Mesenchymal stem cell (in vitro differentiated cells and primary cell): ENCODE data around the gene GNB3.

ENCODE experiments used
- DNase-seq: peaks from one replicate; pipeline ENCODE4 v3.0.0-alpha.2; 2013
- H2AFZ ChIP-seq: one replicate; pipeline ENCODE4 v1.6.1; 2013; ENCODE audit warnings: low read depth, mild to moderate bottlenecking, control low read depth, inconsistent platforms, low read length, moderate library complexity
- H2AK5ac ChIP-seq: 2 replicates; pipeline ENCODE4 v1.6.1; 2013; ENCODE audit warnings: low read length, moderate library complexity, mild to moderate bottlenecking, inconsistent platforms; ENCODE audit not compliant: severe bottlenecking
- H2BK120ac ChIP-seq: one replicate; pipeline ENCODE4 v1.6.1; 2013; ENCODE audit warnings: low read depth, mild to moderate bottlenecking, inconsistent platforms, low read length, moderate library complexity
- H2BK12ac ChIP-seq, 2 experiments: one replicate each; pipeline ENCODE4 v1.6.1; 2013; ENCODE audit warnings: inconsistent platforms in 2 of 2, low read length in 2 of 2, mild to moderate bottlenecking in 2 of 2, moderate library complexity in 2 of 2, control low read depth in 1 of 2
- H2BK15ac ChIP-seq: one replicate; pipeline ENCODE4 v1.6.1; 2013; ENCODE audit warnings: mild to moderate bottlenecking, low read depth, inconsistent platforms; ENCODE audit not compliant: poor library complexity, severe bottlenecking
- H2BK5ac ChIP-seq: 2 replicates; pipeline ENCODE4 v1.6.1; 2013; ENCODE audit warnings: low read depth, mild to moderate bottlenecking, low read length, control low read depth, inconsistent platforms; ENCODE audit not compliant: poor library complexity, severe bottlenecking
- H3K14ac ChIP-seq, 2 experiments: one replicate each; pipeline ENCODE4 v1.6.1; 2013; ENCODE audit warnings: inconsistent platforms in 2 of 2, low read length in 2 of 2, control low read depth in 1 of 2, mild to moderate bottlenecking in 1 of 2, moderate library complexity in 1 of 2
- H3K18ac ChIP-seq, 2 experiments: one replicate each; pipeline ENCODE4 v1.6.1; 2013; ENCODE audit warnings: inconsistent platforms in 2 of 2, low read length in 2 of 2, control low read depth in 1 of 2, low read depth in 1 of 2, mild to moderate bottlenecking in 1 of 2
- H3K23ac ChIP-seq, 2 experiments: one replicate each; pipeline ENCODE4 v1.6.1; 2013; ENCODE audit warnings: inconsistent platforms in 2 of 2, low read length in 2 of 2, mild to moderate bottlenecking in 2 of 2, moderate library complexity in 2 of 2, control low read depth in 1 of 2
- H3K27ac ChIP-seq: 2 replicates; pipeline ENCODE4 v1.5.1; 2013; ENCODE audit warnings: mild to moderate bottlenecking, moderate library complexity, low read length, control low read depth, inconsistent platforms; ENCODE audit not compliant: poor library complexity, severe bottlenecking
- H3K27me3 ChIP-seq, 2 experiments: 2 replicates each; pipeline versions ENCODE4 v1.6.1 to v1.7.0; 2013; ENCODE audit warnings: low read length in 2 of 2, mild to moderate bottlenecking in 2 of 2, moderate library complexity in 2 of 2, control low read depth in 1 of 2, inconsistent platforms in 1 of 2; ENCODE audit not compliant: control insufficient read depth in 1 of 2, insufficient read depth in 1 of 2
- H3K36me3 ChIP-seq, 2 experiments: 2 replicates each; pipeline versions ENCODE4 v1.6.1 to v1.7.0; 2013; ENCODE audit warnings: low read length in 2 of 2, control low read depth in 1 of 2, inconsistent platforms in 1 of 2, low read depth in 1 of 2, mild to moderate bottlenecking in 1 of 2; ENCODE audit not compliant: insufficient read depth in 2 of 2, control insufficient read depth in 1 of 2
- H3K4ac ChIP-seq, 2 experiments: one replicate each; pipeline ENCODE4 v1.6.1; 2013; ENCODE audit warnings: inconsistent platforms in 2 of 2, low read length in 2 of 2, mild to moderate bottlenecking in 2 of 2, moderate library complexity in 2 of 2, control low read depth in 1 of 2, low read depth in 1 of 2
- H3K4me1 ChIP-seq: 2 replicates; pipeline ENCODE4 v1.6.1; 2013; ENCODE audit warnings: low read depth, low read length, control low read depth; ENCODE audit not compliant: control insufficient read depth, insufficient read depth
- H3K4me2 ChIP-seq: 2 replicates; pipeline ENCODE4 v1.6.1; 2013; ENCODE audit warnings: low read length, mild to moderate bottlenecking, inconsistent platforms; ENCODE audit not compliant: poor library complexity, severe bottlenecking
- H3K4me3 ChIP-seq, 2 experiments: 2 replicates each; pipeline versions ENCODE4 v1.5.1 to v1.7.0; 2013; ENCODE audit warnings: low read length in 2 of 2, mild to moderate bottlenecking in 2 of 2, control low read depth in 1 of 2, low read depth in 1 of 2; ENCODE audit not compliant: insufficient read depth in 1 of 2
- H3K79me1 ChIP-seq: replicated peaks from 2 replicates; pipeline ENCODE4 v1.6.1; 2013; ENCODE audit warnings: mild to moderate bottlenecking, control low read depth, low read length, inconsistent platforms; ENCODE audit not compliant: poor library complexity, severe bottlenecking
- H3K9ac ChIP-seq: 2 replicates; pipeline ENCODE4 v1.7.0; 2013; ENCODE audit warnings: mild to moderate bottlenecking, low read length, moderate library complexity
- H3K9me3 ChIP-seq: 2 replicates; pipeline ENCODE4 v1.7.0; 2013; ENCODE audit warnings: mild to moderate bottlenecking, low read length; ENCODE audit not compliant: control insufficient read depth
- H4K8ac ChIP-seq: one replicate; pipeline ENCODE4 v1.6.1; 2013; ENCODE audit warnings: inconsistent platforms, mild to moderate bottlenecking, low read length, moderate library complexity
- H4K91ac ChIP-seq: one replicate; pipeline ENCODE4 v1.6.1; 2013; ENCODE audit warnings: mild to moderate bottlenecking, low read length, inconsistent platforms
- WGBS: methylation state at CpG from one replicate; pipeline ENCODE4 v1.1.7; 2013; ENCODE audit warnings: mixed read lengths; 5-methylcytosine and 5-hydroxymethylcytosine counted together

GNB3 gene

DNA sequence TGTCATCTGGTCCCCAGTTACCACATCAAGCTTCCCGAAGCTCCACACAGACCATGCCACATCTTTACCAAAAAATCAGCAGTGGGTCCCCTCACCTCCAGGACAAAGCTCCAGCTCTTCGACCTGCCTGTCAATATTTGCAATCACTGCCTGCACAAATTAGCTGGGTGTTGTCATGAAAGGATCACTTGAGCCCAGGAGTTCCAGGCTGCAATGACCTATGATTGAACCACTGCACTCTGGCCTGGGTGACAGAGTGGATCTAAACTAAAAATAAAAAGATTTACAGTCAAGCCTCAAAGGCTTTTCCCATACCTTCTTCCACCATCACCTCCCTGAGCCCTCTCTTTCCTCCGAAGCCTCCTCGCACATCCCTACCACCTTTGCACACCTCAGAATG is 44.1 kb upstream of the GNB3 start:
- H2AK5ac ChIP-seq, result no peak overlapping the region
- H2BK15ac ChIP-seq, result no peak overlapping the region
- no peak overlapping the region for H2AFZ ChIP-seq
- H3K9ac ChIP-seq, result no peak overlapping the region
- no peak overlapping the region for H3K23ac ChIP-seq
- no peak overlapping the region for H3K4me3 ChIP-seq
- no peak overlapping the region for H3K4ac ChIP-seq
- no peak overlapping the region for H3K27ac ChIP-seq
- WGBS, result 93% methylated on average over 4 of the region's 4 CpGs
- H2BK12ac ChIP-seq, result no peak overlapping the region
- no peak overlapping the region for H3K4me2 ChIP-seq
- H3K9me3 ChIP-seq, result no peaks in the 10 kb centered on the region
- peaks cover 15 to 52% of the 10 kb centered on the region in 2 experiments for H3K27me3 ChIP-seq
- H3K14ac ChIP-seq, result no peak overlapping the region
- no peaks in the 10 kb centered on the region for H3K36me3 ChIP-seq
- DNase-seq, result no peak
- no peak overlapping the region for H2BK5ac ChIP-seq
- H3K18ac ChIP-seq, result no peak overlapping the region
- H4K91ac ChIP-seq, result no peak overlapping the region
- H3K79me1 ChIP-seq, result no peaks in the 10 kb centered on the region
- peaks cover 8% of the 10 kb centered on the region for H3K4me1 ChIP-seq
- H4K8ac ChIP-seq, result no peak overlapping the region
- H2BK120ac ChIP-seq, result no peak overlapping the region

GRCh38 chr12:6799147-6799546 is 41.6 kb upstream of the GNB3 start:
- no peak overlapping the region for H3K14ac ChIP-seq
- no peak overlapping the region for H4K91ac ChIP-seq
- no peaks in the 10 kb centered on the region for H3K9me3 ChIP-seq
- no peak overlapping the region for H2AK5ac ChIP-seq
- no peak overlapping the region for H3K4me2 ChIP-seq
- H4K8ac ChIP-seq, result no peak overlapping the region
- no peak overlapping the region for H3K27ac ChIP-seq
- no peak overlapping the region for H3K4me3 ChIP-seq
- no peaks in the 10 kb centered on the region for H3K36me3 ChIP-seq
- no peak overlapping the region for H2BK15ac ChIP-seq
- H3K18ac ChIP-seq, result no peak overlapping the region
- peaks cover 1% of the 10 kb centered on the region for H3K4me1 ChIP-seq
- no peak overlapping the region for H2BK5ac ChIP-seq
- H2BK12ac ChIP-seq, result no peak overlapping the region
- no peak for DNase-seq
- no peak overlapping the region for H3K9ac ChIP-seq
- 91% methylated on average over 4 of the region's 5 CpGs for WGBS
- H3K27me3 ChIP-seq, result peaks cover 10 to 38% of the 10 kb centered on the region in 2 experiments
- H2BK120ac ChIP-seq, result no peak overlapping the region
- no peak overlapping the region for H3K4ac ChIP-seq
- H3K23ac ChIP-seq, result no peak overlapping the region
- no peaks in the 10 kb centered on the region for H3K79me1 ChIP-seq
- no peak overlapping the region for H2AFZ ChIP-seq

DNA sequence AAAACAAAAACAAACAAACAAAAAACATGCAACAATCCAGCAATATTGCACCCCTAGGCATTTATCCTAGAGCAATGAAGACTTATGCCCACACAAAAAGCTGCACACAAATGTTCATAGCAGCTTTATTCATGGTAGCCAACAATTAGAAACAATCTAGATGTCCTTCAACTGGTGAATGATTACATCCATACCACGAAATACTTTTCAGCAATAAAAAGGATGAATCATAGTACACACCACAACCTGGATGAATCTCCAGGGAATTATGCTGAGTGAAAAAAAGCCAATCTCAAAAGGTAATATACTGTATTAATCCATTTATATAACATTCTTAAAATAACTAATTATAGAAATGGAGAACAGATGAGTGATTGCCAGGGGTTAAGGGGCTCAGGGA is 33.6 kb upstream of the GNB3 start:
- Histone ChIP-seq H3K18ac (no peak overlapping the region), H2BK15ac (no peak overlapping the region), H2BK5ac (no peak overlapping the region), H3K4me1 (no peaks in the 10 kb centered on the region), H3K36me3 (no peaks in the 10 kb centered on the region), H3K23ac (no peak overlapping the region), H3K79me1 (no peaks in the 10 kb centered on the region), H4K91ac (no peak overlapping the region), H3K27ac (no peak overlapping the region), H2BK120ac (no peak overlapping the region), H2BK12ac (no peak overlapping the region), H3K9me3 (no peaks in the 10 kb centered on the region), H3K14ac (no peak overlapping the region), H3K9ac (no peak overlapping the region), H3K27me3 (peaks cover 0 to 16% of the 10 kb centered on the region in 2 experiments), H3K4me3 (no peak overlapping the region), H3K4me2 (no peak overlapping the region), H2AK5ac (no peak overlapping the region), H2AFZ (no peak overlapping the region), H4K8ac (no peak overlapping the region), H3K4ac (no peak overlapping the region)
- WGBS, result 20% methylated on average over 1 of the region's 1 CpG
- no peak for DNase-seq

GRCh38 chr12:6809056-6809455 is 31.7 kb upstream of the GNB3 start:
- 82% methylated on average over 10 of the region's 10 CpGs for WGBS
- Histone ChIP-seq H3K36me3 (no peaks in the 10 kb centered on the region), H2BK15ac (no peak overlapping the region), H3K4me1 (no peaks in the 10 kb centered on the region), H2BK5ac (no peak overlapping the region), H3K23ac (no peak overlapping the region), H4K8ac (no peak overlapping the region), H3K27ac (no peak overlapping the region), H2BK12ac (no peak overlapping the region), H3K4ac (no peak overlapping the region), H2AFZ (no peak overlapping the region), H3K9me3 (no peaks in the 10 kb centered on the region), H2BK120ac (no peak overlapping the region), H3K14ac (no peak overlapping the region), H3K18ac (no peak overlapping the region), H3K9ac (no peak overlapping the region), H3K4me3 (no peak overlapping the region), H3K79me1 (no peaks in the 10 kb centered on the region), H2AK5ac (no peak overlapping the region), H3K4me2 (no peak overlapping the region), H4K91ac (no peak overlapping the region), H3K27me3 (peaks cover 4 to 28% of the 10 kb centered on the region in 2 experiments)
- DNase-seq, result no peak
